ENCODE results near the gene ATP6V0E2.
"Not testable (repeated sequence)": the region's sequence is repeated elsewhere in the genome, so short reads cannot be mapped to it uniquely, and the experiment has no call there.

The ATP6V0E2 gene

DNA sequence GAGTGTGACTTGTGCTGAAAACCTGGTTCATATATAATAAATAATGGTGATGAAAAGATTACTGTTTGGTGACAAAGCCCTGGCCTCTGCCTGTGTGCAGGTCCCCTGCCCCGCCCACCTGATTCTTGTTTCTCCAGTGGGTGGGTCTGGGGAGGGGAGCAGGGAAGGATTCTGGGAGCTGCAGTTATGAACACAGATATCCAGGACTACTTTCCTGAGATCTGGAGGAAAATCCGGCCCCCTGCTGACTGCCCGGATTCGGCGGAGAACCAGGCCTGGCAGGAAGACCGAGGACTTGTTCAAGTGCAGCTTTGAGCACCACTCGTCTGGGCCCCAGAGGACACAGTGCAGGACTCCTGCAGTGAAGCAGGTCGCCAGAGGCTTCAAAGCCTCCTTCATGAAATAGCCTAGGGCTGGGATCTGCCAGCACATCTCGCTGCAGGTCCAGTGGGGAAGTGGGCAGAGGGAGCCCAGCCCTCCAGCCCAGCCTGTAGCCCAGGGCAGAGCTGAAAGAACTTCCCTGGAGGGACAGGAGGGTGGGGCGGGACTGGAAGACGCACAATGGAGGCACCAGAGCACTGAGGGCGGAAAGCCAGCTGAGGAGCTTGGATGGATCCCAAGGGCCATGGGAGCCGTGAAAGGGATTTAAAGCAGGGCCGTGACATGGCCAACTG, 7.0 kb downstream of the ATP6V0E2 start:
- DNase-seq, result no peak

DNA sequence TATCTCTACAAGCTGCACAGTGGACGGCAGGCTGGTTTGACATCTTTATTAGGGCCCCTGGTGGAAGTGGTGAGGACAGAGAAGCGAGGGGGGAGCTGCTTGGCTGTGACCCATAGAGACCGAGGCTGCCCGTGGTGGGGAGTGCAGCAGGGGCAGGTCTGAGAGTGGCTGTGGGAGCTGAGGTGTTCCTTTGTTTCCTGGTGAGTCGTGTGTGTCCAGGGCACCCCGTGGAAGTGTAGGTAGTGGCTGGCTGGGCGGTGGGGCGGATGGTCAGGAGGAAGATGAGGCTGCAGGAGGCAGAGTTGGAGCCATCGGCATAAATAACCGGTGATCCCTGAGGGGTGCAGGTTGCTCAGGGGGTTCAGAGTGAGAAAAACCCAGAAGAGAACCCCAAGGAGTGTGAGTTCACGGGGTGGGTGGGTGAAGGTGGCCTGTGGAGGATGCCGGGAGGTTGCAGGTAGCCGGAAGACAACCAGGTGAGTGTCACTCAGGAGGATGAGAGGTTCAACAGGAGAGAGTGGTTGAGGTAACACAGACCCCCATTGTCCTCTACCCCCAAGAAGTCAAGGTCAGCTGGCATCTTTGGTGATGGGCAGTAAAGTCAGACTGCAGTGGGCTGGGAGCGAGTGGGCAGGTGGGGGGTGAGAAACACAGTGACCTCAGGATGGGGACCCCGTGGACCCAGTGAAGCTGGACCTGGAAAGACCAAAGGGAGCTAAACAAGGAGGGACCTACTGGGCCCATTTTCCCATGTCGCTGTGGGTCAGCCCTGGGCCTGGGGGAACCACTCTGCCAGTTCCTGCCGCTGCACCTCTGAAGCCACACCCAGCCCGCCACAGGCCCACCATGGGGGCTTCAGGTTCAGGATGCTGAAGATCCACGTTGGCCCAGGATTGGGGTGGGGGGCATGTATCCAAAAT, 7.8 kb downstream of the ATP6V0E2 start:
- no peak for DNase-seq

DNA sequence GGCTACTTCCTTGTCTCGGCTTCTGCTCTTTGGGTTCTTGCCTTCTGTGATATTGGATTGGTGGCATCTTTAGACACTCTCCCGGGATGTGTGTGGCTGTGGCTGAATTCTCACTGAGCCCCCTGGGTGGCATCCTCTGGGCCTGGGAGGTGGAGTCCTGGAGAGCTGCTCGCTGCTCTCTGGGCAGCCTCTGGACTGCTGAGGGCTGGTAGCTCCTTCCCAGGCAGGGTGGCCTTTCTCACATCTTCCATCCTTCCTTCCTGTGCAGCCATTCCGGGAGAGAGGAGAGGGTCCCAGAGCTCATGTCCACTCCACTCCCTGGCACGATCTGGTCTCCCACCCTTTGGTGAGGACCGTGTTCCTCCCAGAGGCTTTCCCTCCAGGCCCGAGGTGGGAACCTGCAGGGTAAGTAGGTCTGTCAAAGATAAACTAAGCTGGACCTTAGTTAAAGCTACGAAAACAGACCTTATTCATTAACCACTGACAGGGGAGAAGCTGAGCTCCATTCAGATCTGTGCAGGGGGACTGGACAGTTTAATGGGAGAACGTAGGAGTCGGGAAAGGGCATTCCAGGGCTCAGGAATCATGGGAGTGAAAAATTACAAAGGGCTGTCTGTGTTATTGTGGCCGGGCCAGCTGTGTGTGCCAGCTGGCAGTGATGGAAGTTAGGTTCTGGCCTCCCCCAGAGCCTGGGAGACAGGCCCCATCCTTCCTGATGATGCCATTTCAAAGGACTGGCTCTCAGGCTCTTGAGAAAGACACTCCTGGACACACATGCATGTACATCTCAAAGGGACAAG, 8.7 kb downstream of the ATP6V0E2 start:
- DNase-seq, result no peak

DNA sequence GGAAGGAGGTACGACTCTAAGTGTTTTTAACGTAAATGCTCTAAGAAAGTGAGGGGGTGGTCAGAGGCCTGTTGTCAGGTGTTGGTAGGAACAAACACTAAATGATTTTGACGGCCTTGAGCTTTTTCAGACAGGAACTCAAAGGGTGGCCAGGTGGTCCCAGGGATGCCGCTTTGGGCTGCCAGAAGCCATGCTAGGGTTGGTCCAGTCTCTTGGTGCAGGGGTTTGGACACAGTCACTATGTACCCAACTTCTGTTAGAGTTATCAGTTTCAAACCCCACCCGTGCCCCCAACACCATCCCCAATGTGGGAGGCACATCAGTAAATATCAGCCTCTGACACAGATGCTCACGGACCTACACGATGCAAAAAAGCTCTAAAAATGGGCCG, 9.3 kb downstream of the ATP6V0E2 start:
- DNase-seq, result no peak

DNA sequence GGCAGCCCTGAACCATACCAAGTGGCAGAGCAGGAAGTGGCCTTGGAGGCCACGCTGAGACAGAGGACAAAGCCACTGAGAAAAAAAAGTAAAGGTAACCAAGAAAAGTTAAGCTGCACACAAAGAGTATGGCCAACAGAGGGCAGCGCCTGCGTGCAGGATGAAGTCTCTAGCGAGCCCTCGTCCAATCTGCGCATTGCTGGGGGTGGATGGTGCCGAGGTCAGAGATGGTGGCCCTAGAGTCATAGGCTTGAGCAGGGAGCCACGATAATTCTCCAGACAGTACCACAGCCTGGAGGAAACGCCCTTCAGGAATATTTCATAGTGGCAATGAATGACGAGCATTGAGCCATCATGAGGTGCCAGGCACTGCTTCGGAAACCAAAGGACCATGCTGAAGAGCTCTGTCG, 9.7 kb downstream of the ATP6V0E2 start:
- DNase-seq, result peak; percentile 44

DNA sequence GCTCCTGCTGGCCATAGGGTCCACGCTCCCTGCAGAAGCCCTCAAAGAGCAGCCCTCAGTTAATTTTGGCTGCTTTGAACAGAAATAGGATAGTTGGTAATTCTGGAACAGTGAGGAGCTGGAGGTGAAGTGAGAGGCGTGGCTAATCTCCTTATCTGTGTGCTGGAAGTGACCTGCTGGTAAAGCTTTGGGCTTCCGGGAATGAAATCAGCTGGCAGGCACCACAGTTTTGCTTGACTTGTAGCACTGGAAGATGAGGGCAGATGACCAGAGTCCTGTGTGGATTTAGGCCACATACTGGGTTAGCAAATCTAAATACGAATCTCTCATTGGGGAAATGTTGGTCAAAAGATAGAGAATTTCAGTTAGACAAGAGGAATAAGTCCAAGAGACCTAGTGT, 10.2 kb downstream of the ATP6V0E2 start:
- DNase-seq, result no peak

DNA sequence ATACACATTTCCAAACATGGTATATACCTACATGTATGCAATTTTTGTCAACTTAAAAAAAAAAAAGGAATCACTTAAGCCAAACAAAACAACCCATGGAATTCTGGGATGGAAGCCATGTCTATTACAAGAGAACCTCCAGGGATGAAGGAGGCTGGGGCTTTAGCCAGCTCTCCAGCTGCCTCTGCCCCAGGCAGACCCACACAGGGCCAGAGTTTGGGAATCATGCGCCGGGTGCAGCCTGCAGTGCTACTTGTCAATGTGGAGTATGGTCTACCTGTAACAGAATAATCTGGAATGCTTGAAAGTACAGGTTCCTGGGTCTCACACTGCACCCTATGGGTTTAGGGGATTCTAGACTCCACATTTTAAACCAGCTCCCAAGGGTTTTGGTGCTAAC, 10.8 kb downstream of the ATP6V0E2 start:
- no peak for DNase-seq

DNA sequence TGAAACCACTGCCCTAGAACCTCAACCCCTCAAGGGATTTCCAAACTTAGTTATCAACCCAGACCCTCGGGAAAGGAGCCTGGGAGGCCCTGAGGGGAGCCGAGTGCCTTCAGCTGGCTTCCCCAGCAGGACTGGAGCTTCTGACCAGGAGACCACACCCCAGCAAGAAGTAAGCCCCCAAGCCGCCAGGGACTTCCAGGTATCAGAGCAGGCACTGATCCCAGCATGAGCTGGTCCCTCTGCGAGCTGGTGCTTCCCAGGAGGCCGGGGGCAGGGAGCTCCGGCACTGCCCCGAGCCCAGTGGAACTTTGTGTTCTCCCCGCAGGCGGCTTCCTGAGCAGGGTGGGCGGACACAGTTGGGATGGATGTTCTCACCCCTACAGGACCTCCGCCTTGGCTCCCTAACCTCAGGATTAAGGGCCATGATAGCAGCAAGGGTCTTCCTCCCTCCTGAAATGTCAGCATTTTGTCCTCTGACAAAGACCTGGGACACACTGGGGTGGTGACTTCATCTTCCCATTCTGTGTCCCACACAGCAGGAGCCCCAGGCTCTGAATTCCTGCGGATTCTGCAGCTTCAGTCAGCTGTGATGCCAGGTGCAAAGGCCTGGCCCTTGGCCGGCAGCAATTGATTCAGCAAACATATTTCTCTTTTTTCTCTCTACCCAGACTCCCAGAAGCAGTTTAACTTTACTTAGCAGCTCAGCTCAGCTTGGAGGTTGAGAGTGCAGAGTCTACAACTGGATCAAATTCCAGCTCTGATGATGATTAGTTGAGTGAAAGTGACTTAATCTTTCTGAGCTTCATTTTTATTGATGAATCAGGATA, 11.6 kb downstream of the ATP6V0E2 start:
- no peak for DNase-seq

DNA sequence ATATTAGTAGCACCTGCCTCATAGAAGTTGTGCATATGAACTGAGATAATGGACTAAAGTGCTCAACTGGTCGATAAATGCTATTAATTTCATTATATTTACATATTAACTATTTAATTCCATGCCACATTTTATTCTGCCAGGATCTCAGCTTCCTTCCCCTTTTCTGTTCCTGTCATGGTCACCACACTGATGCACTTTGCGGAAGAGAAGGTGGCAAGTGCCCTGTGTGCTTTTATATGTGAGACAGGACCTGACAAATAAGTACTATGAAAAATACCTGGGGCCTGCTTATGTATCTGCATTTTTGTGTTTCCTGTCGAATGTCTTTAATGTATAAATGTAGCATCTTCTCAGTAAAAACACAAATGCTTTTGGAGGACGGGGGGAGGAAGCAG, 12.2 kb downstream of the ATP6V0E2 start:
- no peak for DNase-seq

DNA sequence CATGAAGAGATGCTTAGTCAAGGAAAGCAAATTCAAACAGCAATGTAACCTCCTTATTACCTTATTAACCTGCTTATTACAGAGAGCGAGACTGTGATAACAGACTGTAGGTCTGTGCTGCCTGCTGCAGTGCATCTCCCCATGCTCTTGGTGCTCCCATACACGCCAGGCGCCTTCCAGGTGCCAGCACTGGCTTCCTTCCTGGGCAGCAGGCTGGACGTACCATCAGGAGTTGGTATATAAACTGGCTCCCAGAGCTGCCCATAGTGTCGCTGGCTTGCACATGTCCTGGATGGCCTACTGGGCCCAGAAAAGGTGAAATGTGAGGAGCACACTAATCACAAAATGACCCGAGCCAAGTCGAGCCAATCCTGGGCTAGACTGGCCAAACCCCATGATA, 13.5 kb downstream of the ATP6V0E2 start:
- DNase-seq, result no peak

DNA sequence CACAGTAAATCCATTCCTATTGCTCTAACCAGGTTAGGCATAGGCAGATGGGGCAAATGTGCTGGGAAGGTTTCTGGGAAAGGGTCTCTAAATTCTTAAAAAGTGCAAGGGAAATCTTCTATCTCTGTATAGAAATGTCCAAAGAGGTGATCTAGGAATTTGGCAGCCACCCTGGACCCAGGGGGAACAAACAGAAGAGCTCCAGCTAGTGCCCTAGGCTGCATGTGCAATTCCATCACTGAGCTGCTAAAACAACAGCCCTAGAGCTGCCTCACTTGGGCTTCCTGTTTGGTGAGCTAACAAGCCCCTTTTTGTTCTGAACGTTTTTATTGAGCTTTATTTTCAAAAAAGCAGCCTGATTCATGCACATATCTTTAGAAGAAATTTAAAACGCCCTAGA, 16.9 kb downstream of the ATP6V0E2 start:
- not testable (repeated sequence) for DNase-seq

DNA sequence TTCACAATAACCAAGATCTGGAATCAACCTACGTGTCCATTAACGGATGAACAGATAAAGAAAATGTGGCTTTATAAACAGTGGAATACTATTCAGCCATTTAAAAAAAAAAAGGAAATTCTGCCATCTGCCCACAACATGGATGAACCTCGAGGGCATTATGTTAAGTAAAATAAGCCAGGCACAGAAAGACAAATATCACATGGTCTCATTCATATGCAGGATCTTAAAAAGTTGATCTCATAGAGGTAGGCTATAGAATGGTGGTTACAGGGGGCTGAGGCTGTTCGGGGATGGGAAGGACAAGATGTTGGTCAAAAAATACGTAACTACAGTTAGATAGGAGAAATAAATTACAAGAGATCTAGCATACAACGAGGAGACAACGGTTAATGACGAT, 21.2 kb downstream of the ATP6V0E2 start:
- DNase-seq, result not testable (repeated sequence)

DNA sequence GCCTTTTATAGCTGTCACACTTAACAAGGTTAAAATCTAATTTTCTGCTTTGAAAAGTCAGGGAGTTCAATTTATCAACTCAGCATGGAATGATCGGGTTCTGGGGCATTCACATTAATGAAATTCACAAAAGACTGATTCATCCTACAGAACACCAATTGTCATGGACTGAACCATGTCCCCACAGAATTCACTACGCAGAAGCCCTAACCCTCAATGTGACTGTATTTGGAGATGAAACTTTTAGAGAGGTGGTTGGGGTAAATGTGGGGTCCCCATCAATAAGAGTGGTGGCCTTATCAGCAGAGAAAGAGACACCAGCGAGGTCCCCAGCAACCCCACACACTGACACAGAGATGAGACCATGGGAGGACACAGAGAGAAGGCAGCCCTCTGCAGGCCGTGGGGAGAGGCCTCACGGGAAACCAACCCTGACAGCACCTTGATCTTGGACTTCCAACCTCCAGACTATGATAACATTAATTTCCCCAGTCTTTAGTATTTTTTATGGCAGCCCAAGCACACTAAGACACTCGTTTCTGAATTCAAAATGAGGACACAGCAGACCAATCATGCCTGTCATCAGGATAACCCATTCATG, 34.1 kb downstream of the ATP6V0E2 start:
- DNase-seq, result peak; percentile 36

DNA sequence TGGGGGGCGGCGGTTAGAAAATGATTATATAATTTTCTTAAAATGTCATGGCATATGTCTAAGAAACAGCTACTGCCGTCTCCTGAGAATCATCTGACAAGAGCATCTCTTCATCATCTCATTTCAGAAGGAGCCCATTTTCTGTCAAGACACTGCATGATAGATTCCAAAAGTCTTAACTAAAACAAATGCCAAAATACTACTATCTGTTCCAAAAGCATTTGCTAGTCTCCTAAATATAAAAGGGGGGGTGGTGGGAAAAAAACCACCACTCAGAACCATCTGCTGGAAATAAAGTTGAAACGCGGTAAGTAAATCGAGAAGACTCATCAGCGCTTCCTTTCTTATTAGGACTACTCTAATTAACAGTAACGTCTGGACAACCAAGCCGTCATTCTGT, 36.5 kb downstream of the ATP6V0E2 start:
- not testable (repeated sequence) for DNase-seq

DNA sequence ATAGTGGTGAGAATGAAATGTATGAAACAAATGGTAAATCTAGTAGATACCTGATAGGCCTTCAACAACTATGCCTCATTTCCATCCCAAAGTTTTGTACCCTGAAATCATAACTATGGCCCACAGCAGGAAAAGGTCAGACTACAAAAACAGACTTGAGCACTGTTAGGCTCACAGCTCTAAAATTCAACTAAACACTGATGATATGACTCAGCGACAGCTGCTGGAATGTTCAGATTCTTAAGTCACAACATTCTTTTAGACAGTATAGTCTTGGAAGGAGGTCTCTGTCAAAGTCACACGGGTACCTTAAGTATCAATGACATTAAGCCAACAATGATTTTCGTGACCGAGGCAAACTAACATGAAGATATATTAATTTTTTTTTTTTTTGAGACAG, 38.4 kb downstream of the ATP6V0E2 start:
- DNase-seq, result not testable (repeated sequence)

DNA sequence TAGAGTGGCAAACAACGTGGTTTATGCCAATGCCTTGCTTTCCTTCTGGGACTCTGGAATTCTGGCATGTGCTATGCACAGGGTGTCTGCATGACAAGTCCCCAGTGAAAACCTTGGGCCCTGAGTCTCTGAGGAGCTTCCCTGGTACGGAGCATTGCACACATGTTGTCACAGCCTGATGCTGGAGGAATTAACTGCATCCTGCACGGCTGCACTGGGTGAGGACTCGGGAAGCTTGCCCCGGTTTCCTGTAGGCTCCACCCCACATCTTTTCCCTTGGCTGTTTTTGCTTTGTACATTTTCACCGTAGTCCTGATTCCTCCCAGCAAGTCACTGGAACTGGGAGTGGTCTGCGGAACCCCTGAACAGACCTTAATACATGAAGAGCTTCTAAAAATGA, 52.6 kb downstream of the ATP6V0E2 start:
- DNase-seq, result not testable (repeated sequence)
